GM23248 (cell line): ENCODE data around the gene BET1. TPM values are rescaled to one million over a fixed set of nuclear protein-coding genes. Genes with fewer than 3 reads are reported as not detected.

ENCODE experiments used
- DNase-seq: peaks from one replicate; pipeline ENCODE4 v3.0.0-alpha.2; 2015
- H2AFZ ChIP-seq: fragments of 200-600 bp; sonication (generic); 2 replicates; pipeline ENCODE4 v1.6.1; 2016; ENCODE audit warnings: antibody characterized with exemption
- H3F3A ChIP-seq: fragments of 200-600 bp; sonication (generic); 2 replicates; pipeline ENCODE4 v1.6.1; 2016; ENCODE audit warnings: mild to moderate bottlenecking, antibody characterized with exemption, mixed run types; ENCODE audit not compliant: insufficient read depth
- H3K27ac ChIP-seq: fragments of 200-600 bp; sonication (generic); 2 replicates; pipeline ENCODE4 v1.5.1; 2016; ENCODE audit warnings: mild to moderate bottlenecking
- H3K27me3 ChIP-seq: fragments of 200-600 bp; sonication (generic); replicated peaks from 2 replicates; pipeline ENCODE4 v1.6.1; 2016; ENCODE audit warnings: mild to moderate bottlenecking; ENCODE audit not compliant: insufficient read depth
- H3K36me3 ChIP-seq: fragments of 200-600 bp; sonication (generic); 2 replicates; pipeline ENCODE4 v1.6.1; 2016; ENCODE audit warnings: low read depth, mild to moderate bottlenecking
- H3K4me1 ChIP-seq: fragments of 200-600 bp; sonication (generic); 2 replicates; pipeline ENCODE4 v1.6.1; 2016; ENCODE audit warnings: mild to moderate bottlenecking; ENCODE audit not compliant: insufficient read depth
- H3K4me2 ChIP-seq: fragments of 200-600 bp; sonication (generic); one replicate; pipeline ENCODE4 v1.6.1; 2016; ENCODE audit warnings: mild to moderate bottlenecking; ENCODE audit not compliant: unreplicated experiment
- H3K4me3 ChIP-seq: fragments of 200-600 bp; sonication (generic); 2 replicates; pipeline ENCODE4 v1.5.1; 2016; ENCODE audit warnings: mild to moderate bottlenecking
- H3K79me2 ChIP-seq: fragments of 200-600 bp; sonication (generic); 2 replicates; pipeline ENCODE4 v1.6.1; 2016; ENCODE audit warnings: mild to moderate bottlenecking; ENCODE audit not compliant: insufficient read depth
- H3K9ac ChIP-seq: fragments of 200-600 bp; sonication (generic); 2 replicates; pipeline ENCODE4 v1.6.1; 2016; ENCODE audit warnings: mild to moderate bottlenecking
- H3K9me2 ChIP-seq: fragments of 200-600 bp; sonication (generic); 2 replicates; pipeline ENCODE4 v1.6.1; 2016; ENCODE audit warnings: mixed run types, mild to moderate bottlenecking, moderate library complexity; ENCODE audit not compliant: insufficient read depth
- H3K9me3 ChIP-seq: fragments of 200-600 bp; sonication (generic); one replicate; pipeline ENCODE4 v1.6.1; 2017; ENCODE audit warnings: low read depth
- H4K20me1 ChIP-seq: fragments of 200-600 bp; sonication (generic); 2 replicates; pipeline ENCODE4 v1.6.0; 2016; ENCODE audit not compliant: insufficient read depth
- EZH2 ChIP-seq: fragments of 200-600 bp; sonication (generic); IDR thresholded peaks from 2 replicates; pipeline ENCODE4 v1.6.1; 2018; ENCODE audit warnings: antibody characterized with exemption, mild to moderate bottlenecking; ENCODE audit not compliant: insufficient read depth, poor library complexity, severe bottlenecking
- EZH2phosphoT487 ChIP-seq: fragments of 200-600 bp; sonication (generic); IDR thresholded peaks from 2 replicates; pipeline ENCODE4 v1.6.1; 2018; ENCODE audit warnings: antibody characterized with exemption, moderate library complexity, mild to moderate bottlenecking, low read depth; ENCODE audit not compliant: insufficient read depth
- WGBS, 2 experiments: methylation state at CpG; one replicate each; pipeline ENCODE4 v1.1.6; 2015 to 2017; ENCODE audit warnings: low lambda C conversion rate in 2 of 2, low coverage in 1 of 2; ENCODE audit errors: missing lambda C conversion rate in 2 of 2; 5-methylcytosine and 5-hydroxymethylcytosine counted together
- in situ Hi-C: fragments of 300-500 bp; cut with MboI; formaldehyde crosslinking; loops from 2 replicates; pipeline ENCODE4 v1.15.0; 2020
- polyA plus RNA-seq: library from polyadenylated mRNA; unstranded; fragments of >200 nt; fragmentation: Nextera tagmentation; extraction: Ambion mirVana; gene quantifications from 2 replicates; pipeline ENCODE4 v1.2.1, GENCODE V29; 2016
- total RNA-seq: library from RNA; depleted of rRNA; stranded (reverse); fragments of >200 nt; shearing (Covaris generic); gene quantifications from 2 replicates; pipeline ENCODE4 v1.2.3, GENCODE V29; 2014

Gene BET1
- total and polyA plus RNA-seq, 2 experiments from 2014 or later: 55.9 to 73.7 TPM

DNA sequence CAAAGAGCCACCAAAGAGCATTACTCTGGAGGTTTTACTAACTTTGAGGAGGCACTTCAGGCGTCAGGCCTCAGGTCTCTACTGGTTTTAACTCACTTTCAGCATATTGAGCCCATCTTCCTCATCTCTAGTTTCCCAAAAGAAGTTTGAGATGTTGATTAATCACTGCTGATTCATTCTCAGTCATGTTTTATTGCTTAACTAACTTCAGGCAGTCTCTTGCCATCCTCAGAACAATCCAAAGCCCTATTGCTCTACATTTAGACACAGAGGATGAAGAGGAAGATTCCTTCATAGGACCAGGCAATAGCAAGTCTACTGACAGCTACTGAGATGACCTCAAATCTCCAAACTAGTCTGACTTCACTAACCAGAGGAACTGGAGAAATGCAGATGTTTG lies 39.1 kb upstream of the BET1 start:
- Histone ChIP-seq H4K20me1 (no peaks in the 10 kb centered on the region), H3K27ac (peak overlapping the region; percentile 46), H3K27me3 (peaks cover 7% of the 10 kb centered on the region; the same call in 1 of the 2 replicates), H3K9me3 (no peaks in the 10 kb centered on the region), H3K9me2 (no peaks in the 10 kb centered on the region), H3K79me2 (no peaks in the 10 kb centered on the region), H3F3A (peaks cover 25% of the 10 kb centered on the region), H2AFZ (no peak overlapping the region), H3K4me3 (no peak overlapping the region), H3K4me1 (peaks cover 17% of the 10 kb centered on the region), H3K4me2 (no peak overlapping the region), H3K36me3 (no peaks in the 10 kb centered on the region), H3K9ac (no peak overlapping the region)
- 7 to 31% methylated on average over 1 of the region's 1 CpG for WGBS, 2 experiments
- DNase-seq: peak; percentile 84
- TF ChIP-seq EZH2 (no peak), EZH2phosphoT487 (no peak)
- in situ Hi-C loops: no loop called here

DNA sequence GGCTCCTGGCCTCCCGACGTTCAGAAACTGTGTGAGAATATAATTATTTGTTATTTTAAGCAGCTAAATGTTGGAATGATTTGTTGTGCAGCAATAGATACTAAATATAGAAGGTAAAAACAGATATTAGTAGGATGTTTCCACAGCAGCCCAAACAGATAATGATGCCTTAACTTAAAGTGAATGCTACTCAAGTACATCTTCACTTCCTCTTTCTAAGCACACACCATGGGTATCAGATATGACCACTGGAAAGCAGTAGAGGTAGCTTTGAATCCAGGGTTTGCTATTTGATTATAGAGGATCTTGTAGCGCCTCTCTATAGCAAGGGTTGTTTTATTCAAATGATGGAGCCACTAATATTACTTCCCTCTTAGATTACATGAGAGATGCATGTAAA lies 38.2 kb upstream of the BET1 start:
- no peak overlapping the region for H2AFZ ChIP-seq
- 76 to 88% methylated on average over 3 of the region's 3 CpGs for WGBS, 2 experiments
- in situ Hi-C loops: no loop called here
- H3K4me3 ChIP-seq: no peak overlapping the region
- H3K36me3 ChIP-seq: no peaks in the 10 kb centered on the region
- H3K79me2 ChIP-seq: no peaks in the 10 kb centered on the region
- peaks cover 17% of the 10 kb centered on the region for H3K4me1 ChIP-seq
- peaks cover 12% of the 10 kb centered on the region; the same call in 1 of the 2 replicates for H3K27me3 ChIP-seq
- no peaks in the 10 kb centered on the region for H3K9me2 ChIP-seq
- no peak overlapping the region for H3K9ac ChIP-seq
- no peaks in the 10 kb centered on the region for H4K20me1 ChIP-seq
- no peak for DNase-seq
- H3K9me3 ChIP-seq: no peaks in the 10 kb centered on the region
- H3K4me2 ChIP-seq: no peak overlapping the region
- H3K27ac ChIP-seq: no peak overlapping the region
- TF ChIP-seq EZH2 (no peak), EZH2phosphoT487 (no peak)
- peaks cover 25% of the 10 kb centered on the region for H3F3A ChIP-seq

- H3K79me2 ChIP-seq: no peaks in the 10 kb centered on the region
- no peak for TF ChIP-seq EZH2
- no peak for TF ChIP-seq EZH2phosphoT487
- no peak overlapping the region for H3K4me2 ChIP-seq
- H3K27ac ChIP-seq: no peak overlapping the region
- no peaks in the 10 kb centered on the region for H3K9me3 ChIP-seq
- H3K9me2 ChIP-seq: no peaks in the 10 kb centered on the region
- peaks cover 25% of the 10 kb centered on the region for H3F3A ChIP-seq
- no peak overlapping the region for H2AFZ ChIP-seq
- in situ Hi-C loops: no loop called here
- peak; percentile 66 for DNase-seq
- H3K36me3 ChIP-seq: no peaks in the 10 kb centered on the region
- peaks cover 20% of the 10 kb centered on the region; the same call in 1 of the 2 replicates for H3K27me3 ChIP-seq
- no peak overlapping the region for H3K4me3 ChIP-seq
- no peak overlapping the region for H3K9ac ChIP-seq
- no peaks in the 10 kb centered on the region for H4K20me1 ChIP-seq
- H3K4me1 ChIP-seq: peaks cover 17% of the 10 kb centered on the region
These were observed 37.4 kb upstream of the BET1 start for GRCh38 chr7:94041529-94041928.

- Histone ChIP-seq H3K4me3 (no peak overlapping the region), H3K79me2 (no peaks in the 10 kb centered on the region), H3K4me2 (no peak overlapping the region), H2AFZ (no peak overlapping the region), H3K27ac (no peak overlapping the region), H3K36me3 (no peaks in the 10 kb centered on the region), H3F3A (peaks cover 25% of the 10 kb centered on the region), H3K9me2 (no peaks in the 10 kb centered on the region), H3K27me3 (peaks cover 20% of the 10 kb centered on the region; the same call in 1 of the 2 replicates), H3K9ac (no peak overlapping the region), H3K9me3 (no peaks in the 10 kb centered on the region), H4K20me1 (no peaks in the 10 kb centered on the region), H3K4me1 (peaks cover 17% of the 10 kb centered on the region)
- no peak for TF ChIP-seq EZH2
- TF ChIP-seq EZH2phosphoT487: no peak
- in situ Hi-C loops: no loop called here
- 65 to 66% methylated on average over 2 of the region's 2 CpGs for WGBS, 2 experiments
- no peak for DNase-seq
These were observed 36.1 kb upstream of the BET1 start for GRCh38 chr7:94040254-94040653.

DNA sequence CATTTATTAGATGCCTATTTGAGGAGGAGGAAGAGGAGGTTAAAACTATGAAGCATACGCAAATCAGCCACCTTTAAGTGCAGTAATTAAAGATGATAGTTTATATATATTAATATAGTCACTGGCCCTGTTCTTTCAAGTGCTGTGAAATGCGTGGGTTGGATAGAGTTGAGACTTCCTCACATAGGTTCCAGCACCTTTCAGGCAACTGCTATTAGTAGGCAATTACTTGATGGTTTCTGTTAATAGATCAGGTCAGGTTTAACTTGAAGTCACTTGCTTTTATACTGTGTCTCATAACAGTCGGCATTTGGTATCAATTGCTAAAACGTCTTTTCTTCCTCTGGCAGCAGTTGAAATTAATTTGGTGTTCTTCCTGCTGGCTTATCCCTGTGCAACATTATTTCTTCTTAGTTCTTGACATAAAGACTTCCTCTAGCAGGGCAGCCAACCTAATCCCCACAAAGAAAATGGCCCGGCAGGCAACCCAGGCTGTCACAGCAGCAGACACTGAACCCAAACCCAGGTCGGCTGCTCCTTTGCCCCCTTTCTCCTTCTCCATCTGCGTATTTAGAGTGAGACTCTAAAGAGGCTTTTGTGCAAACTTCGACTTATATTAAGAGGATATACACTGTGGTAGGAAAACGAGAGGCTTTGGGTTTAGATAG lies 35.3 kb upstream of the BET1 start:
- in situ Hi-C loops: no loop called here
- Histone ChIP-seq H3K27me3 (peaks cover 20% of the 10 kb centered on the region; the same call in 1 of the 2 replicates), H3K4me1 (peaks cover 17% of the 10 kb centered on the region), H3K79me2 (no peaks in the 10 kb centered on the region), H3K36me3 (no peaks in the 10 kb centered on the region), H3K9me2 (no peaks in the 10 kb centered on the region), H3K9me3 (no peaks in the 10 kb centered on the region), H2AFZ (no peak overlapping the region), H3K4me3 (no peak overlapping the region), H3F3A (peaks cover 25% of the 10 kb centered on the region), H3K4me2 (no peak overlapping the region), H3K9ac (no peak overlapping the region), H3K27ac (no peak overlapping the region), H4K20me1 (no peaks in the 10 kb centered on the region)
- no peak for TF ChIP-seq EZH2
- no peak for TF ChIP-seq EZH2phosphoT487
- no peak for DNase-seq
- 63 to 67% methylated on average over 9 of the region's 9 CpGs for WGBS, 2 experiments
